ENCODE measurements around the gene CALML3. TPM values are rescaled to one million over a fixed set of nuclear protein-coding genes. Genes with fewer than 3 reads are reported as not detected.

Gene CALML3
- polyA plus RNA-seq, 1 donor from 2014 or later, result not detected

DNA sequence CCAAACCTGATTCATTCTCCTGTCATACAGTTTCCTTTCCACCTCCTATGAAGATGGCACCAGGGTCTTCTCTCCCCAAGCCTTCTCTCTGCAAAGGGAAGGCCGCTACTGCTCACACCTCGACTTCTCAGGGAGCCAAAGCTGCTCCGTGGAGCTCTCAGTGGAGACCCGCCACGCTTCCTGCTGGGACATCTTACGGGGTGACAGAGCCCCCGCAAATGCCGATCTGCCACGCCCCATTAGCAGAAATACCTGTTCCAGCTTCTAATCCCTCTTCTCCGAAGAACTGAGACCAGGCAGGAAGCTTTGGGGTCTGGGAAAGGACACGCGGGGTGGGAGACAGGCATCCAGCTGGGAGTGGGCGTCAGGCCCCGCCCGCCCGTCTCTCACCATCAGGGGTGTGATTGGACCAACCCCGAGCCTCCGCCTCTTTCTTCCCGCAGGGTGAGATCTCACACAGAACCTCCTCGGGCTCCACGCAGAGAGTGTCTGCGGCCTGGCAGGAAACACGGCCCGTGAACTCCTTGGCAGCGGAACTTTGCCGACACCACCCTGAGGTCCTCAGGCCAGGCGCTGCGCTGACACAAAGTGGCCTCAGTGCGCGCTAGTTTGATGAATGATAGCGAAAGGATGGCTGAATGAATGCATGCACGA is 13.4 kb upstream of the CALML3 start:
- Histone ChIP-seq H3K27ac (ENCODE audit: low read length) (no peak overlapping the region), H3K4me3 (ENCODE audit: low read length) (no peak overlapping the region), H3F3A (ENCODE audit: insufficient read depth, low read length, poor library complexity, severe bottlenecking) (no peaks in the 10 kb centered on the region), H3K79me2 (replicated peaks; ENCODE audit: insufficient read depth, low read length) (no peaks in the 10 kb centered on the region), H3K9me2 (ENCODE audit: insufficient read depth, low read length) (no peaks in the 10 kb centered on the region), H2AFZ (ENCODE audit: low read depth, low read length) (no peak overlapping the region), H3K27me3 (ENCODE audit: insufficient read depth, low read depth, low read length) (no peaks in the 10 kb centered on the region), H3K4me2 (ENCODE audit: low read length) (no peak overlapping the region), H3K36me3 (ENCODE audit: insufficient read depth, low read length) (no peaks in the 10 kb centered on the region), H4K20me1 (ENCODE audit: insufficient read depth) (no peaks in the 10 kb centered on the region), H3K9me3 (ENCODE audit: low read length) (no peaks in the 10 kb centered on the region), H3K9ac (ENCODE audit: low read length) (no peak overlapping the region)
- no peak for TF ChIP-seq EP300 (conservative IDR thresholded peaks at IDR 0.05; ENCODE audit: poor library complexity, severe bottlenecking)

- Histone ChIP-seq H3K9me2 (ENCODE audit: insufficient read depth, low read length) (no peaks in the 10 kb centered on the region), H3K27me3 (ENCODE audit: insufficient read depth, low read depth, low read length) (no peaks in the 10 kb centered on the region), H3K9me3 (ENCODE audit: low read length) (no peaks in the 10 kb centered on the region), H3K79me2 (replicated peaks; ENCODE audit: insufficient read depth, low read length) (no peaks in the 10 kb centered on the region), H3F3A (ENCODE audit: insufficient read depth, low read length, poor library complexity, severe bottlenecking) (no peaks in the 10 kb centered on the region), H3K4me3 (ENCODE audit: low read length) (no peak overlapping the region), H3K27ac (ENCODE audit: low read length) (no peak overlapping the region), H3K4me2 (ENCODE audit: low read length) (no peak overlapping the region), H2AFZ (ENCODE audit: low read depth, low read length) (no peak overlapping the region), H4K20me1 (ENCODE audit: insufficient read depth) (no peaks in the 10 kb centered on the region), H3K36me3 (ENCODE audit: insufficient read depth, low read length) (no peaks in the 10 kb centered on the region), H3K9ac (ENCODE audit: low read length) (no peak overlapping the region)
- TF ChIP-seq EZH2 (IDR thresholded peaks at IDR 0.05; ENCODE audit: borderline replicate concordance, insufficient read depth, low read length, poor library complexity, severe bottlenecking) (no peak), TAF1 (IDR thresholded peaks at IDR 0.05; ENCODE audit: low read depth) (no peak), EP300 (conservative IDR thresholded peaks at IDR 0.05; ENCODE audit: poor library complexity, severe bottlenecking) (no peak), SMC3 (conservative IDR thresholded peaks at IDR 0.05; ENCODE audit: poor library complexity) (no peak), MXI1 (conservative IDR thresholded peaks at IDR 0.05; ENCODE audit: poor library complexity, severe bottlenecking) (no peak), RAD21 (conservative IDR thresholded peaks at IDR 0.05) (no peak), POLR2AphosphoS5 (IDR thresholded peaks at IDR 0.05) (no peak), REST (IDR thresholded peaks at IDR 0.05; ENCODE audit: borderline replicate concordance) (no peak)
- TF ChIP-seq, protein P1, sequence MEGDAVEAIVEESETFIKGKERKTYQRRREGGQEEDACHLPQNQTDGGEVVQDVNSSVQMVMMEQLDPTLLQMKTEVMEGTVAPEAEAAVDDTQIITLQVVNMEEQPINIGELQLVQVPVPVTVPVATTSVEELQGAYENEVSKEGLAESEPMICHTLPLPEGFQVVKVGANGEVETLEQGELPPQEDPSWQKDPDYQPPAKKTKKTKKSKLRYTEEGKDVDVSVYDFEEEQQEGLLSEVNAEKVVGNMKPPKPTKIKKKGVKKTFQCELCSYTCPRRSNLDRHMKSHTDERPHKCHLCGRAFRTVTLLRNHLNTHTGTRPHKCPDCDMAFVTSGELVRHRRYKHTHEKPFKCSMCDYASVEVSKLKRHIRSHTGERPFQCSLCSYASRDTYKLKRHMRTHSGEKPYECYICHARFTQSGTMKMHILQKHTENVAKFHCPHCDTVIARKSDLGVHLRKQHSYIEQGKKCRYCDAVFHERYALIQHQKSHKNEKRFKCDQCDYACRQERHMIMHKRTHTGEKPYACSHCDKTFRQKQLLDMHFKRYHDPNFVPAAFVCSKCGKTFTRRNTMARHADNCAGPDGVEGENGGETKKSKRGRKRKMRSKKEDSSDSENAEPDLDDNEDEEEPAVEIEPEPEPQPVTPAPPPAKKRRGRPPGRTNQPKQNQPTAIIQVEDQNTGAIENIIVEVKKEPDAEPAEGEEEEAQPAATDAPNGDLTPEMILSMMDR (IDR thresholded peaks at IDR 0.05; ENCODE audit: poor library complexity, severe bottlenecking), result no peak
Observed at GRCh38 chr10:5511885-5512280, 12.9 kb upstream of the CALML3 start.

Data from neural cell (in vitro differentiated cells).